ENCODE measurements around the gene HOXA4. TPM values are rescaled to one million over a fixed set of nuclear protein-coding genes. Genes with fewer than 3 reads are reported as not detected.

HOXA4 gene
- polyA plus RNA-seq, 1 donor (not counting 4 experiments of a cell fraction or from before 2014, with no cell fraction given), result 1.5 TPM

- TF ChIP-seq, protein P1, sequence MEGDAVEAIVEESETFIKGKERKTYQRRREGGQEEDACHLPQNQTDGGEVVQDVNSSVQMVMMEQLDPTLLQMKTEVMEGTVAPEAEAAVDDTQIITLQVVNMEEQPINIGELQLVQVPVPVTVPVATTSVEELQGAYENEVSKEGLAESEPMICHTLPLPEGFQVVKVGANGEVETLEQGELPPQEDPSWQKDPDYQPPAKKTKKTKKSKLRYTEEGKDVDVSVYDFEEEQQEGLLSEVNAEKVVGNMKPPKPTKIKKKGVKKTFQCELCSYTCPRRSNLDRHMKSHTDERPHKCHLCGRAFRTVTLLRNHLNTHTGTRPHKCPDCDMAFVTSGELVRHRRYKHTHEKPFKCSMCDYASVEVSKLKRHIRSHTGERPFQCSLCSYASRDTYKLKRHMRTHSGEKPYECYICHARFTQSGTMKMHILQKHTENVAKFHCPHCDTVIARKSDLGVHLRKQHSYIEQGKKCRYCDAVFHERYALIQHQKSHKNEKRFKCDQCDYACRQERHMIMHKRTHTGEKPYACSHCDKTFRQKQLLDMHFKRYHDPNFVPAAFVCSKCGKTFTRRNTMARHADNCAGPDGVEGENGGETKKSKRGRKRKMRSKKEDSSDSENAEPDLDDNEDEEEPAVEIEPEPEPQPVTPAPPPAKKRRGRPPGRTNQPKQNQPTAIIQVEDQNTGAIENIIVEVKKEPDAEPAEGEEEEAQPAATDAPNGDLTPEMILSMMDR (optimal IDR thresholded peaks at IDR 0.05 in 1 of 3, IDR thresholded peaks at IDR 0.05 in 1 of 3, conservative IDR thresholded peaks at IDR 0.05 in 1 of 3; ENCODE audit: extremely low read depth in 1 of 3, insufficient read depth in 2 of 3, low read length in 3 of 3), result no peak
- TF ChIP-seq EZH2 (IDR thresholded peaks at IDR 0.05; ENCODE audit: low read length), result no peak
- Histone ChIP-seq H3K27me3 (ENCODE audit: control insufficient read depth, extremely low read depth, insufficient read depth, low read length) (no peaks in the 10 kb centered on the region), H4K20me1 (ENCODE audit: control insufficient read depth, extremely low read depth, insufficient read depth, low read length) (no peaks in the 10 kb centered on the region), H3K36me3 (ENCODE audit: control insufficient read depth in 2 of 2, extremely low read depth in 1 of 2, insufficient read depth in 2 of 2, low read length in 2 of 2) (peaks cover 4 to 10% of the 10 kb centered on the region in 2 experiments), H3K27ac (ENCODE audit: control insufficient read depth, insufficient read depth, low read length) (peak overlapping the region; percentile 73), H3K9ac (ENCODE audit: control insufficient read depth, extremely low read depth, insufficient read depth, low read length) (peak overlapping the region; percentile 83), H3K9me3 (ENCODE audit: control insufficient read depth, low read depth, low read length) (no peaks in the 10 kb centered on the region), H3K79me2 (ENCODE audit: control insufficient read depth, insufficient read depth, low read length) (peaks cover 61% of the 10 kb centered on the region), H3K4me3 (ENCODE audit: control insufficient read depth in 2 of 3, extremely low read depth in 1 of 3, insufficient read depth in 2 of 3, low read depth in 1 of 3, low read length in 3 of 3) (peak overlapping the region; percentile 78 to 94 (median 84)), H3K4me1 (ENCODE audit: control insufficient read depth, extremely low read depth, insufficient read depth, low read length) (peaks cover 41% of the 10 kb centered on the region), H3K4me2 (ENCODE audit: control insufficient read depth, extremely low read depth, insufficient read depth, low read depth, low read length) (peak overlapping the region; percentile 98), H2AFZ (ENCODE audit: control insufficient read depth, low read length) (peak overlapping the region; percentile 26), H3K9me1 (ENCODE audit: control insufficient read depth, extremely low read depth, insufficient read depth, low read length) (no peaks in the 10 kb centered on the region)
- FAIRE-seq, result no peak
- no peak for DNase-seq (ENCODE audit: low read depth, low spot score)
- dilution Hi-C loops (cut with MboI; ENCODE audit: extremely low pct_ligation_motif_present, low sequenced_read_pairs), result no loop called here
These were observed 31.4 kb upstream of the HOXA4 start for GRCh38 chr7:27161721-27162560.

DNA sequence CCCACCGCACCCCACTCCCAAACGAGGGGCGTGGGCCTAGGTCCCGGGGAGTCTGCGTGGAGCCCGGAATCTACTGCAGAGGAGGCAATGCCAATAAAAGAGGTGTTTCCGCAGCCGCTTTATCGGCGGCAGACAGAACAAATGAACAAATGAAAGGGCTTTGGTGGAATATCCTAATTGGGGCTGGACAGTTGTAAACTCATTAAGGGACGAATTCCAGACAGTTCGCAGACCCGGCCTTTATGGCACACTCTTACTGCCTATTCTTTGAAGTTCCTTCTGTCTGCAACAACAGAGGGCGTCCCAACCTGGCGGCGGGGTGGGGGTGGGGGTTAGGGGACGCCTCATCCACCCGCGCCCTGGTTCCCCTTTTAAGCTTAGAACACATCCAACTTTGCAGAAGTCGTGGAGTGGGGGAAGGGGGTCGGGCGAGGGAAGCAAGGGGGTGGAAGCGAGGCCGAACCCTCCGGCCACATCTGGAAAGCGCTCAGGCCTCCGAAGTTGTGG lies 30.7 kb upstream of the HOXA4 start:
- Histone ChIP-seq H3K4me2 (ENCODE audit: control insufficient read depth, extremely low read depth, insufficient read depth, low read depth, low read length) (peak overlapping the region; percentile 98), H4K20me1 (ENCODE audit: control insufficient read depth, extremely low read depth, insufficient read depth, low read length) (no peaks in the 10 kb centered on the region), H3K27me3 (ENCODE audit: control insufficient read depth, extremely low read depth, insufficient read depth, low read length) (no peaks in the 10 kb centered on the region), H3K36me3 (ENCODE audit: control insufficient read depth in 2 of 2, extremely low read depth in 1 of 2, insufficient read depth in 2 of 2, low read length in 2 of 2) (peaks cover 4 to 10% of the 10 kb centered on the region in 2 experiments), H3K79me2 (ENCODE audit: control insufficient read depth, insufficient read depth, low read length) (peaks cover 56% of the 10 kb centered on the region), H3K4me1 (ENCODE audit: control insufficient read depth, extremely low read depth, insufficient read depth, low read length) (peaks cover 42% of the 10 kb centered on the region), H3K9me3 (ENCODE audit: control insufficient read depth, low read depth, low read length) (no peaks in the 10 kb centered on the region), H2AFZ (ENCODE audit: control insufficient read depth, low read length) (peak overlapping the region; percentile 67), H3K4me3 (ENCODE audit: control insufficient read depth in 2 of 3, extremely low read depth in 1 of 3, insufficient read depth in 2 of 3, low read depth in 1 of 3, low read length in 3 of 3) (peak overlapping the region; percentile 78 to 94 (median 80)), H3K9ac (ENCODE audit: control insufficient read depth, extremely low read depth, insufficient read depth, low read length) (peak overlapping the region; percentile 90), H3K9me1 (ENCODE audit: control insufficient read depth, extremely low read depth, insufficient read depth, low read length) (no peaks in the 10 kb centered on the region), H3K27ac (ENCODE audit: control insufficient read depth, insufficient read depth, low read length) (peak overlapping the region; percentile 87)
- dilution Hi-C loops (cut with MboI; ENCODE audit: extremely low pct_ligation_motif_present, low sequenced_read_pairs), result no loop called here
- no peak for FAIRE-seq
- DNase-seq (ENCODE audit: low read depth, low spot score), result no peak
- TF ChIP-seq EZH2 (IDR thresholded peaks at IDR 0.05; ENCODE audit: low read length), result no peak
- TF ChIP-seq, protein P1 (optimal IDR thresholded peaks at IDR 0.05 in 1 of 3, IDR thresholded peaks at IDR 0.05 in 1 of 3, conservative IDR thresholded peaks at IDR 0.05 in 1 of 3; ENCODE audit: extremely low read depth in 1 of 3, insufficient read depth in 2 of 3, low read length in 3 of 3), result peak in 1 of 3 experiments; percentile 3
